Ovary (tissue), 3 donors: ENCODE measurements around the gene TRMT10B.

Experiments
- POLR2A ChIP-seq: fragments of 450-650 bp; IDR thresholded peaks from one replicate; pipeline ENCODE4 v1.6.1; 2017; ENCODE audit warnings: antibody characterized with exemption, mild to moderate bottlenecking, moderate library complexity
- TF ChIP-seq, protein P1 (sequence below), 3 donors: fragments of 450-650 bp in 2 of 3; fragments of 200-600 bp in 1 of 3; IDR thresholded peaks; one replicate each; pipeline versions ENCODE4 v1.5.1 to v1.8.0; 2016 to 2022; ENCODE audit warnings: antibody characterized with exemption in 3 of 3, mild to moderate bottlenecking in 1 of 3
- donor health status: DM: no; HTN: no; CAD: no.

DNA sequence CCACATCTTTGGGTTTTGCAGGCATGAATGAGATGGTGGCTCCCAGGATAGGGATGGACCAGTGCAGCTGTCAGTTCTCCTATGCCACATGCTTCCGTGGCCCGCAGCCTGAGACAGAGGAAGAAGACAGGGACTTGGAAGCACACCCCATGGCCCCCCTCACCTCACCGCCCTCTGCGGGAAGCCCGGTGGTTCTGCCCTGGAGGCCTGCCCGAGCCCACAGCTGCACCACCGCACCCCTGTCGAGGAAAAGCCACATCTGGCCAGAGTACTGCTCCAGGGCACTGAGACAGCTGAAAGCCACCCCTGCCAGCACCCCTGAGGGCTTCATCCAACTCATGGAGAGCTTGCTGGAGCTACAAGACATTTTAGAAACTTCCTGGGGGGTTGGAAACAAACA is 7.6 kb upstream of the TRMT10B start:
- no peak for TF ChIP-seq POLR2A
- TF ChIP-seq, protein P1, sequence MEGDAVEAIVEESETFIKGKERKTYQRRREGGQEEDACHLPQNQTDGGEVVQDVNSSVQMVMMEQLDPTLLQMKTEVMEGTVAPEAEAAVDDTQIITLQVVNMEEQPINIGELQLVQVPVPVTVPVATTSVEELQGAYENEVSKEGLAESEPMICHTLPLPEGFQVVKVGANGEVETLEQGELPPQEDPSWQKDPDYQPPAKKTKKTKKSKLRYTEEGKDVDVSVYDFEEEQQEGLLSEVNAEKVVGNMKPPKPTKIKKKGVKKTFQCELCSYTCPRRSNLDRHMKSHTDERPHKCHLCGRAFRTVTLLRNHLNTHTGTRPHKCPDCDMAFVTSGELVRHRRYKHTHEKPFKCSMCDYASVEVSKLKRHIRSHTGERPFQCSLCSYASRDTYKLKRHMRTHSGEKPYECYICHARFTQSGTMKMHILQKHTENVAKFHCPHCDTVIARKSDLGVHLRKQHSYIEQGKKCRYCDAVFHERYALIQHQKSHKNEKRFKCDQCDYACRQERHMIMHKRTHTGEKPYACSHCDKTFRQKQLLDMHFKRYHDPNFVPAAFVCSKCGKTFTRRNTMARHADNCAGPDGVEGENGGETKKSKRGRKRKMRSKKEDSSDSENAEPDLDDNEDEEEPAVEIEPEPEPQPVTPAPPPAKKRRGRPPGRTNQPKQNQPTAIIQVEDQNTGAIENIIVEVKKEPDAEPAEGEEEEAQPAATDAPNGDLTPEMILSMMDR (IDR thresholded peaks at IDR 0.05), result no peak
